Measurements from ENCODE around the gene ADH1C.

- TF ChIP-seq CTCF (IDR thresholded peaks at IDR 0.05; ENCODE audit: poor library complexity) (no peak), EZH2 (IDR thresholded peaks at IDR 0.05; ENCODE audit: borderline replicate concordance) (no peak)
Measured at GRCh38 chr4:99351487-99351886, 1.1 kb downstream of the ADH1C start.
